RWPE2 (cell line): ENCODE measurements around the gene ARSA.

Experiments used
- ATAC-seq: fragments of 200-7000 bp; cut with Tn5 transposase; 3 replicates; pipeline ENCODE4 v1.9.1; 2021; ENCODE audit warnings: low read depth
- DNase-seq: peaks from one replicate; pipeline ENCODE4 v3.0.0-alpha.2; 2020; ENCODE audit warnings: low spot score
- H3K27ac ChIP-seq: fragments of 450-650 bp; 2 replicates; pipeline ENCODE4 v1.5.1; 2017; ENCODE audit warnings: mild to moderate bottlenecking; ENCODE audit not compliant: poor library complexity, severe bottlenecking
- H3K27me3 ChIP-seq: fragments of 250-450 bp; sonication (Bioruptor Pico); 2 replicates; pipeline ENCODE4 v1.5.1; 2021; ENCODE audit warnings: mild to moderate bottlenecking, moderate library complexity; ENCODE audit not compliant: insufficient read depth, poor library complexity, severe bottlenecking
- H3K36me3 ChIP-seq: fragments of 250-450 bp; sonication (Bioruptor Pico); 2 replicates; pipeline ENCODE4 v1.5.1; 2020; ENCODE audit warnings: low read depth, mild to moderate bottlenecking, moderate library complexity
- H3K4me1 ChIP-seq: fragments of 250-450 bp; sonication (Bioruptor Pico); 2 replicates; pipeline ENCODE4 v1.5.1; 2021; ENCODE audit warnings: mild to moderate bottlenecking, moderate library complexity; ENCODE audit not compliant: insufficient read depth, poor library complexity, severe bottlenecking
- H3K4me3 ChIP-seq: fragments of 250-450 bp; sonication (Bioruptor Pico); 2 replicates; pipeline ENCODE4 v1.5.1; 2021; ENCODE audit warnings: mild to moderate bottlenecking, moderate library complexity; ENCODE audit not compliant: severe bottlenecking
- H3K9me3 ChIP-seq: fragments of 250-450 bp; sonication (Bioruptor Pico); 2 replicates; pipeline ENCODE4 v1.5.1; 2021; ENCODE audit warnings: mild to moderate bottlenecking, moderate library complexity; ENCODE audit not compliant: severe bottlenecking
- CTCF ChIP-seq: fragments of 450-650 bp; IDR thresholded peaks from one replicate; pipeline ENCODE4 v1.5.1; 2017; ENCODE audit warnings: mild to moderate bottlenecking, moderate library complexity; ENCODE audit not compliant: poor library complexity, severe bottlenecking

ARSA gene

DNA sequence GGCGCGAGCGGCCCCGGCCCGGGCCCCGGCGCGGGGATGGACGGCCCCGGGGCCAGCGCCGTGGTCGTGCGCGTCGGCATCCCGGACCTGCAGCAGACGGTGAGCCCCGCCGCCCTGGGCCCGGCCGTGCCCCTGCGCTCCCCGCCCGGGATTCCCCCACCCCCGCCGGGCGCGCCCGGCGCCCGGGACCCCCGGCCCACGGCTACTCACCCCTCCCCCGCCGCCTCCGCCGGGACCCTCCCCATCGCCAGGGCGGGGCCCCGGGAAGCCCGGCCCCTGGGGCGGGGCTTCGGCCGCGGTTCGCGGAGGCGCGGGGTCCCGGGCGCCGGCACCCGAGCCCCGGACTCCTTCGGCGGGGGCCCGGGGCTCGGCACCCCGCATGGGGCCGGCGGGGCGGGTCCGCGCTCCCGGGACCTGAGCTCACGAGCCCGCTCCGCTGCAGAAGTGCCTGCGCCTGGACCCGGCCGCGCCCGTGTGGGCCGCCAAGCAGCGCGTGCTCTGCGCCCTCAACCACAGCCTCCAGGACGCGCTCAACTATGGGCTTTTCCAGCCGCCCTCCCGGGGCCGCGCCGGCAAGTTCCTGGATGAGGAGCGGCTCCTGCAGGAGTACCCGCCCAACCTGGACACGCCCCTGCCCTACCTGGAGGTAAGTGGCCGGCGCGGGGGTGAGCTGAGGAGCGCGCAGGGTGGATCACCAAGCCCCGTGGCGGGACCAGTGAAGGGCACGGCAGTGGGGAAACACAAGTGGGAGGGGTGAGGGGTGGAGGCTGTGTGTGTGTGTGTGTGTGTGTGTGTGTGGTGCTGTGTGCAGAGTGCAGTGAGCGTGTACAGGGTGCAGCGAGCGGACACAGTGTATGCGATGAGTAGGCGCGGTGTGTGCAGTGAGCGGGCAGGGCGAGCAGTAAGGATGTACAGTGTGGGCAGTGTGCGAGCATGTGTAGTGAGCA is 46.9 kb upstream of the ARSA start:
- DNase-seq, result peak; percentile 90
- H3K36me3 ChIP-seq, result no peaks in the 10 kb centered on the region
- H3K27me3 ChIP-seq, result peaks cover 4% of the 10 kb centered on the region
- ATAC-seq, result peak; percentile 89
- no peak for TF ChIP-seq CTCF
- no peaks in the 10 kb centered on the region for H3K9me3 ChIP-seq
- H3K4me1 ChIP-seq, result no peaks in the 10 kb centered on the region
- H3K27ac ChIP-seq, result no peak overlapping the region
- peak overlapping the region; percentile 55 for H3K4me3 ChIP-seq

DNA sequence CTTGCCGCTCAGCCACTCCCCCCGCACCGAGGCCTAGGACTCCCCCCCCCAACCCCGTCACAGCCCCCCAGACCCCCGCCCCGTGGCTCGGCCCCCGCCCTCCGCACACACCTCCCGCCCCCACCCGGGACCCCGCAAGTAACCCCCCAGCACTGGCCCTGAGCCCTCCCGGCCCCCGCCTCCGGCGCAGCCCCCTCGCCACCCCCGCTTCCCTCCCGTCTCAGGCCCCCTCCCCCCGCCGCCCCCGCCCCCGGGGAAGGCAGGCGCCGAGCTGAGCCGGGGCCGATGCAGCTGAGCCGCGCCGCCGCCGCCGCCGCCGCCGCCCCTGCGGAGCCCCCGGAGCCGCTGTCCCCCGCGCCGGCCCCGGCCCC is 46.2 kb upstream of the ARSA start:
- peaks cover 4% of the 10 kb centered on the region for H3K27me3 ChIP-seq
- ATAC-seq, result no peak
- H3K4me3 ChIP-seq, result peak overlapping the region; percentile 55
- H3K27ac ChIP-seq, result no peak overlapping the region
- no peaks in the 10 kb centered on the region for H3K36me3 ChIP-seq
- no peak for TF ChIP-seq CTCF
- DNase-seq, result no peak
- H3K9me3 ChIP-seq, result no peaks in the 10 kb centered on the region
- no peaks in the 10 kb centered on the region for H3K4me1 ChIP-seq

GRCh38 chr22:50673231-50674129 is 45.5 kb upstream of the ARSA start:
- Histone ChIP-seq H3K4me1 (no peaks in the 10 kb centered on the region), H3K27ac (no peak overlapping the region), H3K4me3 (peak overlapping the region; percentile 17), H3K36me3 (no peaks in the 10 kb centered on the region), H3K9me3 (no peaks in the 10 kb centered on the region), H3K27me3 (peaks cover 4% of the 10 kb centered on the region)
- no peak for ATAC-seq
- no peak for TF ChIP-seq CTCF
- no peak for DNase-seq

GRCh38 chr22:50672471-50673230 is 44.7 kb upstream of the ARSA start, which contains the start of gene SHANK3:
Gene SHANK3 (plus strand): TSS chr22:50672823.
- Histone ChIP-seq H3K9me3 (no peaks in the 10 kb centered on the region), H3K36me3 (no peaks in the 10 kb centered on the region), H3K27me3 (peaks cover 4% of the 10 kb centered on the region), H3K27ac (no peak within 1 kb of the TSS), H3K4me1 (no peaks in the 10 kb centered on the region), H3K4me3 (peak within 1 kb of the TSS; percentile 17)
- no peak for ATAC-seq
- DNase-seq, result no peak
- TF ChIP-seq CTCF, result no peak
